HG03354 (cell line): ENCODE results near the gene IL21.
A peak's percentile ranks its signal among the peaks of the same experiment; 100 is the strongest.
"Not testable (repeated sequence)": the region's sequence is repeated elsewhere in the genome, so short reads cannot be mapped to it uniquely, and the experiment has no call there.

Source experiments
- ATAC-seq: cut with Tn5 transposase; IDR thresholded peaks from one replicate; pipeline ENCODE4 v1.9.1; 2021; ENCODE audit warnings: mild to moderate bottlenecking; ENCODE audit not compliant: unreplicated experiment, poor library complexity, severe bottlenecking

The IL21 gene

DNA sequence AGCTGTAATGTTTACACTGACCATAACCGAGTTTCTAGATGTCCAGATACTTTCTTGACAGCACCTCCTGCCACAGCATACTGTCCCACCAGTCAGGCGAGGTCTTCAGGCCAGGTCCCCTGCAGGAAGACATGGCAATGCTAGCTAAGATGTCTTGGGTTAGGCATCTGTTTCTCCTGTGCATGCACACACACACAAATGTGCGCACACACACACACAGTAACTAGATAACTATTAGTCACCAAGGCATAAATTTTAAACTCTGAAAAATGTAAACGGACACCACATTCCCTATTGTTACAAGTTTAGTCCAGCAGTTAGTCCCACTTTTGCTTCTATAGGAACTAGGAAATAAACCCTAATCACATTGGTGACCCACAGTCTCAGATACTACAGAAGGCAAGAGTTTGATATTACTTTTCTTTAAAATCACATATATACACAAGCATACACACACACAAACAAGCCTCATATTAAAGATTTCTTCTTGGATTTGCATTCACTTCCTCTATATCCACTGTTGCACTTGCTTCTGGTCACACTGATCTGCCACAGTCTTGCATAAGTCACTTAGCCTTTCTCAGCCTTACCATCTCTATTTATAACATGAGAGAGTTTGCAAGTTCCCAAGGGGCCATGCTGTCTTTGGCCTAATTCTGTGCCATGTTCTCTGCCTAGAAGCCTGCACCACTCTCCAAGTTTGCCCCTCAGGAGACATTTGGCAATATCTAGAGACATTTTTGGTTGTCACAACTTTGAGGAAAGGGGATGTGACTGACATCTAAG is 32.2 kb downstream of the IL21 start:
- ATAC-seq = no peak

DNA sequence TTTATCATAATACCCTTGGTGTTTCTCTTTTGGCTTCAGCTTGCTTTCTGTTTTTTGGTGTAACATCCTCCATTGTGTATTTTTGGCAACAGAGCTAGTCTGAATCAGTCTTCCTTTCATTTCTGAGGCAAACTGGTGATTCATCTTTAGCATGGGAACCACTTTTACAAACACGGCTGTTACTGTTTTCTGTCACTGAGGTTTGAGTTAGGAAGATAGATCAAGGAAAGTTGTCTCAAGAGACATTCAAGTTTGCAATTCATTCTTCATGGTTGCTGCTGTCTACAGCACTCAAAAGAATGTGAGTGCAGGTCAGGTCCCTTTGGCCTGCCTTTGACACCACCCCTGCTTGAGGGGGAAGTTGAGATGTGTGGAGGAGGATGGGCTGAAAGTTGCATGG is 36.3 kb downstream of the IL21 start:
- ATAC-seq = no peak

DNA sequence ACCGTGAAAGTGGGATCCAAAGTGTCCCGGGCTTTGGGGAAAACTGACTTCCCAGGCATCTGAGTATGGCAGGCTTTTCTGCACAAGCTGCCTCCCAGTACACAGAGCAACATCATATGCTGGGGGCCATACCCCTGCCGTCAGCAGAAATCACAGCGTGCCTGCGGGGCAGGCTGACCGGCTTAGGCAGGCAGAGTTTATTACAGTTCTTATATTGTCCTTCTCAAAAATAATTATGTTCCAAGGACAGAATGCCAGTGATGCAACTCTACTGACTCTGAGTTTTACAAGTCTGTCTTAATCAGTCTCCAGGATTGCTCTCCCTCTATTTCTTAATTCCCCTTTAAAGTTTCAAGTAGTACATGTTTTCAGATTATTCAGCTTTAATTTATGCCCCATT is 37.0 kb downstream of the IL21 start:
- ATAC-seq = no peak

DNA sequence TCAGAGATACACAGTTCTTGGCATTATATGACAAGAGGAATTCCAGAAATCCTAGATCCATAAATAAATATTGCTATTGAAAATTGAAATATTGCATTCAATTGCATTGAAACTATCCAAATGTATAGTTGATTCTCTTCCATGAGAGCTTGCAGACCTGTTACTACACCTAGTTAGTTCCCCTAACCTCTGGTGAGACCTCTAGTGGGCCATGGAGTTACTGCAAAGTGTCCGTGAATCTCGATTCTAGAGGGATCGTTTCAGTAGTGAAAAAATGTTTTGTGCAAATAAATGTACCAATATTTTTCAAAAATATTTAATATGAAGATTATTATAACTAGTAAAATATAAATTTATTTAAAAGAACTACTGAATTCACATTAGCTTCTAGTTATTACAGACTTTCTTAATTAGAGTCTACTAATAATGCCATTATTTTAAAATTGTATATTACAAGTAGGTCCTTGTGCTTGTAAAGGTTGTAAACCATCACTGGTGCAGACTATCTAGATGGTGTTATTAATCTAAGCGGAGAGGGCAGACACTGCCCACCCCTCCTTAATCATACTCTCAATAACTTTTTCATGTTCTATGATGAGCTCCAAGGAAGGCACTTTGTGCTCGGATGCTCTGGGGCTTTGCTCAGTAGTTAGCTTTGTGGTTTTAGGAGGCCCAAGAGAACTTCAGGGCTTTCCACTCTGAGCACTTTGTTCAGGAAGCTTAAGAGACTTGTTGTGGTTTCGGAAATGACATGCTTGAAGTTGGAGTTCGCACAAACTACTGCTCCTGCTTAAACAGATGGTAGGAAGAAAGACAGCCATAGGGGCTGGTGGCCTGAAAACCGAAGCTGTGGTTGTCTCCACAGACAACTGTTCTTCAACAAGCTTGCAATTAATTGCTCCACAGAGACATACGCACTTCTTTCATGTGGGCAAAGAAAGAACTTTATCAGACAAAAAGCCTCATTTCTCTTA is 42.8 kb downstream of the IL21 start:
- ATAC-seq = peak; percentile 88

GRCh38 chr4:122577189-122577553 is 43.7 kb downstream of the IL21 start:
- ATAC-seq = no peak

- ATAC-seq = peak; percentile 66
Measured at GRCh38 chr4:122576261-122577188, 44.3 kb downstream of the IL21 start.

- ATAC-seq = not testable (repeated sequence)
Measured at GRCh38 chr4:122574347-122574746, 46.5 kb downstream of the IL21 start.

- no peak for ATAC-seq
Measured at GRCh38 chr4:122562449-122562848, 58.4 kb downstream of the IL21 start.
